HS-27A (cell line): ENCODE results near the gene VPS33B.
"Not testable (repeated sequence)": the region's sequence is repeated elsewhere in the genome, so short reads cannot be mapped to it uniquely, and the experiment has no call there.

ENCODE experiments used
- DNase-seq: peaks from one replicate; pipeline ENCODE4 v3.0.0-alpha.2; 2012; ENCODE audit warnings: low read depth, missing footprints

Gene VPS33B

DNA sequence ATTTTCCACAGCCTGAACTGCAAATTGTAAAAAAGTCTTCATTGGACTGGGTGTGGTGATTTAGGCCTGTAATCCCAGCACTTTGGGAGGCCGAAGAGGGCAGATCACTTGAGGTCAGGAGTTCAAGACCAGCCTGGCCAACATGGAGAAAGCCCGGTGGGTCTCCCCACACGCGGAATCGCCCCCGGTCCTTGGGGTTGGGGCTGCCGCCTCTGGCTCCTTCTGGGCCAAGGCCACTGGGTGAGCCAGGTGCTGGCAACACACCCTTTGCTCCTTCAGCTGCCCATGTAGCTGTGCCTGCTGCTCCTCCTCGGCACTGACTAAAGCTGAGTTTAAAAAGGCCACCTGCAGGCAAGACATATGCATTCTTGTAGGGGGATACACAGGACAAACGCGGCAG is 9.4 kb upstream of the VPS33B start:
- no peak for DNase-seq

DNA sequence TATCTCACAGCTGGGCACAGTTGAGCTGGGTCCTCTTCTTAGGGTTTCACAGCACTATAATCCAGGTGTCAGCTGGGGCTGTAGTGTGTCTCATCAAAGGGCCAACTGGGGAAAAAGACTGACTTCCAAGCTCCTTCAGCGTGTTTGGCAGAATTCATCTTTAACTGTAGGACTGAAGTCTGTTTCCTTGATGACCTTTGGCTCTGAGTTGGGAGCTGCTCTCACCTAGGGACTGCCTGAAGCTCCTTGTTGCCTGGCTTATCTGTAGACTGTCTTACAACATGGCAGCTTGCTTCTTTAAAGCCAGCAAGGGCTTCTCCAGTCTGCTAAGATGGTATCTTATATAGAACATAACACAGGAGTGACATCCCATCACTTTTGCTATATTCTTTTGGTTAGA is 5.3 kb upstream of the VPS33B start:
- DNase-seq: no peak

DNA sequence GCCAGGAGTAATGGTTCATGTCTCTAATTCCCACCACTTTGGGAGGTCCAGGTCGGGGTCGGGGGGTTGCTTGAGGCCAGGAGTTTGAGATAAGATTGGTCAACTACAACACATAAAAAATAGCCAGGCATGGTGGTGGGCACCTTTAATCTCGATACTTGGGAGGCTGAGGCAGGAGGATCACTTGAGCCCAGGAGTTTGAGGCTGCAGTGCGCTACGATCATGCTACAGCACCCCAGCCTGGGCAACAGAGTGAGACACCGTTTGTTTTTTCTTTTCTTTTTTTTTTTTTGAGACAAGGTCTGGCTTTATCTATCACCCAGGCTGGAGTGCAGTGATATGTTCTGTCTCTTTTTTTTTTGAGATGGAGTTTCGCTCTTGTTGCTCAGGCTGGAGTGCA is 1.3 kb upstream of the VPS33B start:
- no peak for DNase-seq

- no peak for DNase-seq
Observed at GRCh38 chr15:91022832-91023129, 387 bp upstream of the VPS33B start.

- peak; percentile 11 for DNase-seq
Observed at GRCh38 chr15:91021516-91022074, 799 bp downstream of the VPS33B start.

DNA sequence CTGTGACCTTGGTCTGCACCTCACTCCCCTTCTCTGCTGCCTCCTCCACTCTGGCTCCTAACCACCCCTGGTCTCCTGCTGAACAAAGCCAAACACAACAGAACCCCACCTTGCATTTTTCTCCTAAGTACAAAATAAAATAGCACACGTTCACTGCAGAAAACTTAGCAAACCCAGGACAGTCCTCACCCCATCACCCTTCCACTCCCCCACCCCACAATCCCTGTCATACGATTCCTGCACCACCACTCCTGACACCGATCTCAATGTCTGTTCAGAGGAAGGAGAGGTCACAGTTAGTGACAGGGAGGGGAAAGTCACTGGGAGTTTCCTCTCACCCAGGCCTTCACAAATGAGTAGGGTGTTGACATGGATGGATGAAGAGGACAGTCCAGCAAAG is 4.2 kb downstream of the VPS33B start:
- no peak for DNase-seq

DNA sequence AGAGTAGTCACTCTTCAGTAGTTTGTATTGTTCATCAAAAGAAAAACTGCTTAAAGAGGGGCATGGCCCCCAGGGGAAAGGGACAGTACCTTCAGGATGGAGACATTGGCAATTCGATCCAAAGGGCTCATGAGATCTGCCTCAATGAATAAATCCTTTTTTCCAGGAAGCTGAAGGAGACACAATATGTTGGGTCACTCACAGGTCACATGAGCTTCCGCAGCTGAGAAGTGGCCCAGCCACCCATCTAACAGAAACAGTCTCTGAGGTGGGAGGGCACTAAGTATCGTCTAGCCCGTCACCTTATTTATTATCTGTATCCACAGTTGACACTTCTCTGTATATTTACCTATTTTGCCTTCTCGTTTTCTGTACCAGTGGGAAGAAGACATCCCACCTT is 4.7 kb downstream of the VPS33B start:
- no peak for DNase-seq

DNA sequence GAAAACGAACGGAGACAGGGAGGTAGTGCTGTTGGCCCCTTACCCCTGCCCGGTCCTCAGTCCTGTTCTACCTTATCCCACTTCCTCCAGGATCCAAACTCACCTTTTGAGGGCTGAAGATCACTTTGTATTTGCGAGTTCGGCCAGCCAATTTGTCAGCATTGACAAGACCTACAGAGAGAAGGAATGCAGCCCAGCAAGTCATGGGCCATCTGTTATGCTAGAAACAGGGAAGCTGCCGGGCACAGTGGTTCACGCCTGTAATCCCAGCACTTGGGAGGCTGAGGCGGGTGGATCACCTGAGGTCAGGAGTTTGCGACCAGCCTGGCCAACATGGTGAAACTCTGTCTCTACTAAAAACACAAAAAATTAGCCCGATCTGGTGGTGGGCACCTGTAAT is 8.7 kb downstream of the VPS33B start:
- not testable (repeated sequence) for DNase-seq

GRCh38 chr15:91007266-91007665 is 15.1 kb downstream of the VPS33B start:
- DNase-seq: no peak

- DNase-seq: no peak
Observed at GRCh38 chr15:91001209-91001608, 21.2 kb downstream of the VPS33B start.

- no peak for DNase-seq
Observed at GRCh38 chr15:90998737-90999136, 23.7 kb downstream of the VPS33B start.

GRCh38 chr15:90994417-90995311 is 27.7 kb downstream of the VPS33B start, which contains the start of gene PRC1:
TSS of gene PRC1 (minus strand) at chr15:90994535. CDS start at chr15:90994417, 118 bp downstream.
- peak; percentile 96 for DNase-seq

DNA sequence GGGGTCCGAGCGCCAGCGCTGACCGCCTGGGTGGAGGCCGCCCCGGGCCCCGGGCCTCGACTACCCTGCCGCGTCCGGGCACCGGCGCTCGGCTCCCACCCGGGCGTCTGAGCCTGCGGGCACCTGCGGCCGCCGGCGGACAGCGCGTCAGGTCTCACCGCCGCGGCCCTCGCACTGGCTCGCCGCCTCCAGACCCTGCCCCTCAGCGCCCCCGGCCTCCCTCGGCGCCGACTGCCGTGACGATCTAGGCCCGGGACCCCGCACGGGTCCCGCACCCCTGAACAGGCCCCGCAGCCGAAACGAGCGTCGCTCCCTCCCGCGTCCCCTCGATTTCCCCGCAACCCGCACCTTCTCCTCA is 28.4 kb downstream of the VPS33B start:
- no peak for DNase-seq

- DNase-seq: no peak
Observed at GRCh38 chr15:90991587-90992285, 30.7 kb downstream of the VPS33B start.

DNA sequence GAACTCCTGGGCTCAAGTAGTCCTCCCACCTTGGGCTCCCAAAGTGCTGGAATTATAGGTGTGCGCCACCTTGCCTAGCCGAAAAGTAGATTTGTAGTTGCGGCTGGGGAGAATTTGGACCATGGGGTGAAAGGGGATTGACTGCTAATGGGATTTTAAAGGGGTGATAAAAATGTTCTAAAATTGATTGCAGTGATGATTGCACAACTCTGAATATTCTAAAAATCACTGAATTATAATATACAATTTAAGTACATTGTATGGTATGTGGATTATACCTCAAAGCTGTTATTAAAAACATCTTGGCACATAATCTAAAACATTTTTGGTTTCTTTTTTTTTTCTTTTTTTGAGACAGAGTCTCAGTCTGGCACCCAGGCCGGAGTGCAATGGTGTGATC is 31.9 kb downstream of the VPS33B start:
- no peak for DNase-seq

DNA sequence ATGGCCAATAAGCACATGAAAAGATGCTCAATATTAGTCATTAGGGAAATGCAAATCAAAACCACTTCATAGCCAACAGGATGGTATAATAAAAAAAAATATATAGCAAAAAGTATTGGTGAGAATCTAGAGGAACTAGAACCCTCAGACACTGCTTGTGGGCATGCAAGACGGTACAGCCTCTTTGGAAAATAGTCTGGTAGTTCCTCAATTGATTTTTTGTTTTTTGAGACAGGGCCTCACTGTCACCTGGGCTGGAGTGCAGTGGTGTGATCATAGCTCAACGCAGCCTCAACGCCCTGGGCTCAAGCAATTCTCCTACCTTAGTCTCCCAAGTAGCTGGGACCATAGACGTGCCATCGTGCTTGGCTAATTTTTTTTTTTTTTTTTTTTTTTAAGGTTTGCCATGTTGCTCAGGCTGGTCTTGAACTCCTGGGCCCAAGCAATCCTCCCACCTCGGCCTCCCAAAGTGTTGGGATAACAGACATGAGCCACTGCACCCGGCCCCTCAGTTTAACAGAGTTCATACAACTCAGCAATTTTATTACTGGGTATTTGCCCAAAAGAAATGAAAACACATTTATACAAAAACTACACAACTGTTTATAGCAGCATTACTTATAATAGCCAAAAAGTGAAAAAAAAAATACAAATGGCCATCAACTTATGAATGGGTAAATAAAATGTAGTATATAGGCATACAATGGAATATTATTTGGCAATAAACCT is 33.2 kb downstream of the VPS33B start:
- DNase-seq: no peak

DNA sequence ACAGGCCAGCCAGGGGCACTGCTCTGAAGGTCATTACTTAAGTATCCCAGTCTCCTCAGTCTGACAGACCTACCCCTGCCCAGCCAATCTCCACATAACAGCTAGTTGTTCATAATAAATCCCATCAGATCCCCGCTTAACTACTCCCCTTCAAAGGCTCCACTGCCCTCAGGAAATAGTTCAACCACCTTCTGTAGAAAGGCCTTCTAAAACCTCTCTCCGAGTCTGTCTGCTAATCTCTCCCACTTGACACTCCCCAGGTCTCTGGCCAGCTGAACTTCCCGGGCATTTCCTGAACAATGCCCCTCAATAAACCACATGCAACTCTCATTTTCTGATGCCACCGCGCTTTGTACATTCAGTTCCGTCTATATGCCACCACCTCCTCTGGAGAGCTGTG is 34.1 kb downstream of the VPS33B start:
- DNase-seq: no peak

- DNase-seq: no peak
Observed at GRCh38 chr15:90987561-90988141, 34.7 kb downstream of the VPS33B start.

GRCh38 chr15:90986790-90987507 is 35.4 kb downstream of the VPS33B start:
- DNase-seq: no peak

GRCh38 chr15:90982135-90982534 is 40.3 kb downstream of the VPS33B start:
- no peak for DNase-seq

GRCh38 chr15:90981681-90982080 is 40.7 kb downstream of the VPS33B start:
- DNase-seq: no peak

GRCh38 chr15:90979582-90979981 is 42.8 kb downstream of the VPS33B start:
- no peak for DNase-seq
